Activated naive CD4-positive, alpha-beta T cell (primary cell): ENCODE results near the gene EXOSC7.
"Not testable (repeated sequence)": the region's sequence is repeated elsewhere in the genome, so short reads cannot be mapped to it uniquely, and the experiment has no call there.

Source experiments
- DNase-seq, 4 experiments: peaks; one replicate each; lab custom pipeline; 2025; lab: John Stamatoyannopoulos, UW

The EXOSC7 gene

DNA sequence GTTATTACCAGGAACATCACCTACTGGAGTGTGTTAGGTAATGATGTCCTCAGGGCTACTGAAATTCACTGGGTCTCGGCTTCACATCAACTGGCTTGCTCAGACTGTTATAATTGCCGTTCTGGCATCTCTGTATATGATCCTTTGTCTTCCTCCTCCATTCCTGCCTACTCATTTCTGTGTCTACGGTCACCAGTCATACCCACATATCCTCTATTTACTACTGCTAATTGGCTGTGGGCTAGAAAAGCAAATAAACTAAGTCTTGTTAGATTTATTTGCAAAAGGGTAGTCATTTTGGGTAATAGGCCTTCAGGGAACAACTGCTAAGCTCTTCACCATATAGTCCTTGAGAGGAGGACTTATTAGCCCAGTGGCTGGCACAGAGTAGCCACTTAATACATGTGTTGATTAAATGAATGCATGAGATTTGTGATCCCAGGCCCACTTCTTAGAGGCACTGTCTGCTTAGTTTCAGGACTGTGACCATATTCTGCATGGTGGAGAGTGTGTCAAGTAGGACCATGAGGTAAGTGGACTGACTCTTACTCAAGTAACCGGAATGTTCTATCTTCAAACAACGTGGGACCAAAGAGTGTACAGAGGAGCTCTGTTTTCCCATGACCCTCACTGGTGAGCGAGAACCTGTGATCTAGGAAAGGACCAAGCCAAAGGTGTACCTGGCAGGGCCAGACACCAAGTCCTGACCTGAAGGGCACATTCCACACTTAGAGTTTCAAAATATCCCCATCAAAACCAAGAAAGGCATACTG lies 13.2 kb upstream of the EXOSC7 start:
- no peak for DNase-seq

GRCh38 chr3:44963571-44964325 lies 12.3 kb upstream of the EXOSC7 start:
- no peak for DNase-seq

GRCh38 chr3:44965165-44965564 lies 10.9 kb upstream of the EXOSC7 start:
- DNase-seq, result no peak

DNA sequence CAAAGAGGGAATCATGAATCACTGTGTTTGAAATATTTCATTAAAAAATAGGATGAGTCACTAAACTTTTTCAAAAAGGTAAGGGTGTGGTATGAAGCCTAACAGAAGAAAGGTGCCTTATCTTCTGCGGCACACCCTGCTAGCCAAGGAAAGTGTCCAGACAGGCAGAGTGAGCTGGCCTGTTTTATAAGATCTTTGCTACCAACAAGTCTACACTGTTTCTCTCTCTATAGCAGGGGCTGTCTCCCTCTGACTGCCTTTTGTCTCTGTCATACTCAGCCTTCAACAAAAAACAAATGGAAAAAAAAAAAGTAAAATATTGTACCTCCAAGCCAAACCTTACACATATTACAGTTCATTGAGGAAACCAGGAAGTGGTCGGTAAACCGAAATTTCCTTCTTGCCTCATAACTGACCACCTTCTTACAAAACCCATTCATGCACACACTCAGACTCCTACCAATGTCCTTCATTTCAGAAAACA lies 9.2 kb upstream of the EXOSC7 start:
- no peak for DNase-seq

GRCh38 chr3:44968447-44968858 lies 7.6 kb upstream of the EXOSC7 start:
- DNase-seq, result no peak

- DNase-seq, result no peak
These were observed 6.8 kb upstream of the EXOSC7 start for GRCh38 chr3:44969154-44969827.

- no peak for DNase-seq
These were observed 6.2 kb upstream of the EXOSC7 start for GRCh38 chr3:44969828-44970179.

GRCh38 chr3:44970926-44971490 lies 5.0 kb upstream of the EXOSC7 start:
- DNase-seq, result no peak

GRCh38 chr3:44974416-44974815 lies 1.6 kb upstream of the EXOSC7 start:
- DNase-seq, result no peak

DNA sequence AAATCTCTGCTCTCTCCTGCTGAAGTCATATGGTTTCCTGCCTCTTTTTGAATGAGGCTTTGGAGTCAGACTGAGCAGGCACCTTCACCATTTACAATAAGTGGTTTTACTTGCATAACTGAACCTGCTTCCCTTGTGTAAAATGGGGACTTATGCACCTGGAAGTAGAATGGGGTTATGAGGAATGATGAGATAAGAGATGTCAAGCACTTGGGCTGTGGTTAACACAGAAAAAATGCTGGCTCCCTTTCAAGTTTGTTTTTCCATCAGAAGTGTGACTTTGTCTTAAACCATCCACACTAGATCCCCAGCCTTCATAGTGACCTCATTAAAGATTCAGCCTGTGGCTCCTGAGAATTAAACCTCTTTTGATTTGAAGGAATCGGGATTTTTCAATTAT lies 5.2 kb downstream of the EXOSC7 start:
- DNase-seq, result no peak

GRCh38 chr3:44981751-44982150 lies 5.7 kb downstream of the EXOSC7 start:
- DNase-seq, result no peak

GRCh38 chr3:44982817-44983216 lies 6.8 kb downstream of the EXOSC7 start:
- no peak for DNase-seq

DNA sequence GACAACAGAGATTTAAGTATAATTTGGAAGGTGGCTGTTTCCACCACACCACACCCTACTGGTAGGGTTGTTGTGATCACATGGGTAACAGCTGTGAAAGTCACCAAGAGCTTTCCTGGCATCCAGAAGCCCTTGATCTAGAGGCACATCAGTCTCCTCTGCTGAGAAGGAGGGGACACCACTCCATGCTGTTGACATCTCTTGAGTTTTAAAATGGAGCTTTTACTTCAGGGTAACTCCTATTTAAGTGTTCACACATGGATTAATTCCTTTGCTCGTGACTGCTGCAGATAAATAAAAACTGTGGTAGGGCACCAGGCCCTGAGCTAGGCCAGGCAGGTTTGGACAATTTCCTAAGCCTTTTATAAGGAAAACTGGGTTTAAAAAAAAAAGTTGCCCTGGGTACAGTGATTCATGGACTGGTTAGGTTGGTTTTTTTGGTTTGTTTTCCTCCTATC lies 7.5 kb downstream of the EXOSC7 start:
- DNase-seq, result no peak

GRCh38 chr3:44984335-44984734 lies 8.3 kb downstream of the EXOSC7 start:
- no peak for DNase-seq

GRCh38 chr3:44986330-44986729 lies 10.3 kb downstream of the EXOSC7 start:
- DNase-seq, result not testable (repeated sequence)

DNA sequence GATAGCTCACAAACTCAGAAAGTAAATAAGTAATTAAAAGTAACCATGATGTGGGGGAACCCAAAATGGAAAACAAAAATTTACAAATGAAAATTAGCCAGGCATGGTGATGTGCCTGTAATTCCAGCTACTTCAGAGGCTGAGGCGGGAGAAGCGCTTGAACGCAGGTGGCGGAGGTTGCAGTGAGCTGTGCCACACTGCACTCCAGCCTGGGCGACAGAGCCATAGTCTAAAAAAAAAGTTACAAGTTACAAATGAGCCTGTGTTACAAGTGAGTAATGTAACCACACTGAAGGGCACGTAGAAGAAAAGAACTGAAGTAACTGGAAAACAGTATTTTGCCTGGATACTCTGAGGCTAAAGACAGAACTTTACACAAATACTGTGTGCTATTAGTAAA lies 11.3 kb downstream of the EXOSC7 start:
- no peak for DNase-seq

DNA sequence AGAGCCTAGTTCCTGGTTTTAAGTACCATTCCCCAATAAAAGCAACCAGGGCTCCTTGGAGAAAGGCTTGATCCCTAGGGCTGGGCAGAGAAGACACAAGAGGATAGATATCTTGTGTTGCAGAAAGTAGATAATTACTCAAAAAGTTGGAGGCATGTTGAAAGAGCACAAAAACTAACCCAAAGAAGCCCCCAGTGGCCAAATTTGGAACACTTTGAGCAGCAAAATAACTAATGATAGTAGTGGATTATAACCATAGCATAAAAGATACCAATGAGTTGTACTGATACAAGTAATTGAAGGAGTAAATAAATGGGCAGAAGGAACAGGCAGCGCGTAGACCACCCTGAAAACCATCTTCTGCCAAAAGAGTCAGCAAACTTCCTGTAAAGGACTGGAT lies 12.0 kb downstream of the EXOSC7 start:
- no peak for DNase-seq

- no peak for DNase-seq
These were observed 13.1 kb downstream of the EXOSC7 start for GRCh38 chr3:44989141-44989540.

DNA sequence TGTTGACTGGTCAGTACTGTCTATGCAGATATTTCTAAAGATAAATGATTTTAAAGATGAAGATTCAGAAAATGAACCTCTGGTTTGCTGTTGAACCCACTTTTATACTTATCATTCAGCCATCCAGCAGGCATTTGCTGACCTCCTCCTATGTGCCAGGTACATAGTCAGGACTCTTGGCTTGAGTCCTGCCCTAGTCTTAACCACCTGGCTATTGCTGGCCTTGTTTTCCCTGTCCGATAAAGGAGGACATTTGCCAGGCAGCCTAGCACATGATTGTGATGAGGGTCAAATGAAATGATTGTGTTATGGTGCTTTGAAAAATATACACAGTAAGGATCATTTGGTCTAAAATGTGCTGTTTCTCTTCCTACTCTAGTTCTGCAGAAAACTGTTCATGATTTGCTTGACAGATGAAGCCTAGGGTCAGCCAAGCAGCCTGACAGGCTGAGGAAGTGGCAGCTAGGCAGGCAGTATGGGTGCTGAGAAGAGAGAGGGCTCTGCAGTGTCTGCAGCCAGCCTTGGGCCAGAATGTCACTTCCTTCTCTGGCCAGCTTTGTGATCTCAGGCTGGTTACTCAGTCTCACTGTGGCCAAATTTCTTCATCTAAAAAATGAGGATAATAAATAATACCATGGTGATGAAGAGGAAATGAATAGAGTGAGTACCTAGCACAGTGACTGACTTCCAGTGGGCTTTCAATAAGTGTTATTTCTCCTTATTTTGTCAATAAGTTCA lies 13.8 kb downstream of the EXOSC7 start:
- DNase-seq, result no peak

- DNase-seq, result no peak
These were observed 15.3 kb downstream of the EXOSC7 start for GRCh38 chr3:44991326-44991725.

GRCh38 chr3:44992555-44993470 lies 16.8 kb downstream of the EXOSC7 start:
- DNase-seq, result no peak
